ENCODE results near the gene HMGCS1. TPM values are rescaled to one million over a fixed set of nuclear protein-coding genes. Genes with fewer than 3 reads are reported as not detected.

HMGCS1 gene
- total and polyA plus RNA-seq, 2 of the 8 experiments (the other 6 are each of a cell fraction or from before 2014, with no cell fraction given): 63.6 to 236 TPM

- no peak overlapping the region for H3K23ac ChIP-seq (ENCODE audit: insufficient read length)
- H3K23me2 ChIP-seq (ENCODE audit: low read depth, low read length): no peaks in the 10 kb centered on the region
- 0 out of 4 replicates have a peak, but pooled peaks cover 9 to 12% of the 10 kb centered on the region in 2 experiments for H3K9me3 ChIP-seq (ENCODE audit: insufficient read depth in 2 of 2, low read depth in 1 of 2, low read length in 1 of 2)
- no peak overlapping the region for H3K18ac ChIP-seq (ENCODE audit: extremely low read depth, low read length)
- H4K8ac ChIP-seq (ENCODE audit: extremely low read depth, insufficient read depth, low read length): no peak overlapping the region
- H3K14ac ChIP-seq (ENCODE audit: insufficient read length): no peak overlapping the region
- no peaks in the 10 kb centered on the region for H3K27me3 ChIP-seq (replicated peaks in 1 of 4; ENCODE audit: control insufficient read depth in 3 of 4, extremely low read depth in 1 of 4, insufficient read depth in 3 of 4, low read length in 3 of 4)
- POLR2A ChIA-PET (ENCODE audit: partially characterized antibody): interaction anchor here (1.2 kb wide), 1 partner anchor 9 kb away, joined by 4 read pairs; no protein-coding TSS in a partner anchor
- no peak overlapping the region for H2BK15ac ChIP-seq (ENCODE audit: low read length)
- no peaks in the 10 kb centered on the region for H3K79me2 ChIP-seq (ENCODE audit: control insufficient read depth in 1 of 2, insufficient read depth in 2 of 2, low read length in 2 of 2)
- H2BK5ac ChIP-seq (ENCODE audit: low read depth, low read length): no peak overlapping the region
- no peak for FAIRE-seq
- no peak overlapping the region for H2BK120ac ChIP-seq (replicated peaks; ENCODE audit: low read depth, low read length)
- no peak overlapping the region for H3K4ac ChIP-seq (replicated peaks; ENCODE audit: insufficient read length, low read depth, low read length)
- no peaks in the 10 kb centered on the region for H3K36me3 ChIP-seq (ENCODE audit: control insufficient read depth in 2 of 4, insufficient read depth in 4 of 4, low read length in 3 of 4)
- CTCF ChIA-PET (ENCODE audit: partially characterized antibody): no interaction called here
- no peak overlapping the region for H3K56ac ChIP-seq (replicated peaks; ENCODE audit: insufficient read length, low read depth, low read length)
- H3K4me1 ChIP-seq (replicated peaks in 1 of 4; ENCODE audit: control insufficient read depth in 3 of 4, insufficient read depth in 4 of 4, low read length in 3 of 4): no peaks in the 10 kb centered on the region
- H3K4me2 ChIP-seq (ENCODE audit: insufficient read depth in 1 of 2, low read depth in 2 of 2, low read length in 2 of 2): no peak overlapping the region
- no peak overlapping the region for H3K9ac ChIP-seq (replicated peaks in 1 of 4; ENCODE audit: extremely low read depth in 1 of 4, low read depth in 3 of 4, low read length in 3 of 4)
- 64% methylated on average over 3 of the region's 3 CpGs; no CpG with 5 or more reads in 1 of the 2 experiments for WGBS, 2 experiments (ENCODE audit: extremely low coverage in 1 of 2, insufficient coverage in 1 of 2, insufficient read length in 1 of 2, insufficient replicate concordance in 2 of 2, low coverage in 1 of 2, low lambda C conversion rate in 2 of 2, missing lambda C conversion rate in 1 of 2)
- H2BK12ac ChIP-seq (ENCODE audit: low read depth, low read length): no peak overlapping the region
- H3K27ac ChIP-seq (ENCODE audit: low read depth, low read length): no peak overlapping the region
- H3K79me1 ChIP-seq (ENCODE audit: low read depth, low read length): no peaks in the 10 kb centered on the region
- H2AK5ac ChIP-seq (ENCODE audit: low read depth, low read length): no peak overlapping the region
- H4K20me1 ChIP-seq (replicated peaks in 1 of 2; ENCODE audit: control insufficient read depth in 1 of 2, insufficient read depth in 2 of 2, low read length in 2 of 2): no peaks in the 10 kb centered on the region
- no peak for DNase-seq (ENCODE audit: low read depth in 1 of 2, low spot score in 2 of 2)
- H4K5ac ChIP-seq (ENCODE audit: insufficient read length, low read depth, low read length): no peak overlapping the region
- no peak overlapping the region for H2BK20ac ChIP-seq (ENCODE audit: low read length)
- no peak overlapping the region for H4K91ac ChIP-seq (replicated peaks; ENCODE audit: insufficient read length, low read length)
- H2AFZ ChIP-seq (ENCODE audit: low read length): no peak overlapping the region
- H3K4me3 ChIP-seq (ENCODE audit: extremely low read depth in 1 of 4, insufficient read depth in 2 of 4, low read depth in 3 of 4, low read length in 4 of 4): no peak overlapping the region
- TF ChIP-seq TAF1 (IDR thresholded peaks at IDR 0.05; ENCODE audit: low read depth, low read length) (no peak), GTF2F1 (IDR thresholded peaks at IDR 0.05; ENCODE audit: borderline replicate concordance, low read depth, low read length) (no peak), CTCF (IDR thresholded peaks at IDR 0.05; ENCODE audit: control extremely low read depth in 1 of 3, insufficient read depth in 1 of 3, low read depth in 1 of 3, low read length in 3 of 3) (no peak), YY1 (IDR thresholded peaks at IDR 0.05; ENCODE audit: low read depth, low read length) (no peak), RNF2 (IDR thresholded peaks at IDR 0.05; ENCODE audit: borderline replicate concordance, low read depth, low read length, missing control alignments, poor library complexity, severe bottlenecking) (no peak), EP300 (IDR thresholded peaks at IDR 0.05; ENCODE audit: borderline replicate concordance in 1 of 2, low read depth in 2 of 2, low read length in 2 of 2) (no peak), POLR2AphosphoS5 (IDR thresholded peaks at IDR 0.05; ENCODE audit: low read depth, low read length) (no peak), SRF (IDR thresholded peaks at IDR 0.05; ENCODE audit: low read depth, low read length) (no peak), TBP (IDR thresholded peaks at IDR 0.05; ENCODE audit: low read depth, low read length) (no peak), ATF3 (IDR thresholded peaks at IDR 0.05; ENCODE audit: insufficient read depth, low read depth, low read length) (no peak), PHF8 (conservative IDR thresholded peaks at IDR 0.05; ENCODE audit: low read depth, low read length) (no peak)
Observed at GRCh38 chr5:43358301-43358700, 45.1 kb upstream of the HMGCS1 start.

All from H1 (cell line).